Heart right ventricle (tissue), 16 donors: Measurements from ENCODE around the gene NUDT1. TPM values are rescaled to one million over a fixed set of nuclear protein-coding genes. Genes with fewer than 3 reads are reported as not detected.

ENCODE experiments used
- ATAC-seq, 8 donors: fragments of 200-7000 bp; cut with Tn5 transposase; one replicate each; pipeline ENCODE4 v1.9.1; 2020; ENCODE audit warnings: mild to moderate bottlenecking in 8 of 8, moderate library complexity in 8 of 8, moderate number of reproducible peaks in 1 of 8
- DNase-seq, 2 donors: peaks; one replicate each; pipeline ENCODE4 v3.0.0-alpha.2; 2020
- H3K27ac ChIP-seq, 10 donors: fragments of 200-600 bp; sonication (generic) in 2 of 10; one replicate each; pipeline versions ENCODE4 v1.5.0 to v1.8.0; 2020 to 2022; ENCODE audit warnings: mild to moderate bottlenecking in 3 of 10
- H3K27me3 ChIP-seq, 7 donors: fragments of 200-600 bp; one replicate each; pipeline ENCODE4 v1.8.0; 2021 to 2022; ENCODE audit warnings: mild to moderate bottlenecking in 2 of 7
- H3K36me3 ChIP-seq, 9 donors: fragments of 200-600 bp; sonication (generic) in 1 of 9; one replicate each; pipeline versions ENCODE4 v1.5.0 to v1.8.0; 2020 to 2022; ENCODE audit warnings: mild to moderate bottlenecking in 2 of 9
- H3K4me1 ChIP-seq, 9 donors: fragments of 200-600 bp; sonication (generic) in 1 of 9; one replicate each; pipeline versions ENCODE4 v1.5.0 to v1.8.0; 2020 to 2022; ENCODE audit warnings: mild to moderate bottlenecking in 4 of 9
- H3K4me3 ChIP-seq, 10 donors: fragments of 200-600 bp; sonication (generic) in 2 of 10; one replicate each; pipeline versions ENCODE4 v1.5.0 to v1.8.0; 2020 to 2022; ENCODE audit warnings: mild to moderate bottlenecking in 7 of 10, moderate library complexity in 2 of 10
- H3K9me3 ChIP-seq, 11 donors: fragments of 200-600 bp in 10 of 11; sonication (generic) in 2 of 11; one replicate each; pipeline versions ENCODE4 v1.5.0 to v1.8.0; 2013 to 2022; ENCODE audit warnings: mild to moderate bottlenecking in 2 of 11, control low read depth in 1 of 11, moderate library complexity in 1 of 11
- CTCF ChIP-seq, 9 donors: fragments of 200-600 bp; sonication (generic) in 2 of 9; IDR thresholded peaks; one replicate each; pipeline versions ENCODE4 v1.5.0 to v1.8.0; 2021 to 2022; ENCODE audit warnings: antibody characterized with exemption in 9 of 9, mild to moderate bottlenecking in 5 of 9, moderate library complexity in 1 of 9
- WGBS, 2 donors: extraction: QIAGEN DNeasy Blood & Tissue Kit; methylation state at CpG; one replicate each; pipeline ENCODE4 v1.1.7; 2013; ENCODE audit warnings: inconsistent platforms in 1 of 2; 5-methylcytosine and 5-hydroxymethylcytosine counted together
- intact Hi-C, 10 donors: fragments of 100-400 bp; cut with DNase I; formaldehyde crosslinking; loops; one replicate each; pipeline versions ENCODE4 v1.11.1 to v1.14.2; 2022
- polyA plus RNA-seq, 2 donors: library from polyadenylated mRNA; stranded (reverse); fragments of 200-250 nt; gene quantifications; one replicate each; pipeline ENCODE4 v1.2.3, GENCODE V29; 2013
- total RNA-seq, 10 donors: library from RNA; stranded (reverse); fragmentation: NEBNext Ultra II Directional in 3 of 10; extraction: Animal tissue kit (Norgen Biotek cat#: 25700) in 3 of 10; gene quantifications; one replicate each; pipeline versions ENCODE4 v1.2.1 to v1.2.4, GENCODE V29; 2021 to 2023
- donor health status: Arrhythmogenic right ventricular cardiomyopathy.
- donor health status: ischemic (EF 13 %, LVEDD 7.1; RV severe dilation, severe dysfunction).
- donor health status: healthy with polysubstance abuse.
- donor health status: DM: no; HTN: yes; CAD: no.
- donor health status: DM: no; HTN: no; CAD: no.
- donor health status: ischemic (EF 25% LVEDD 6.9; RV normal size, moderate dysfunction).
- donor health status: ischemic (EF 25% LVEDD 5.7; RV mildly dilated, moderate dysfunction).
- donor health status: healthy.
- donor health status: DM: yes; HTN: yes; CAD: no.
- donor health status: Ischemic cardiomyopathy.
- donor health status: ischemic (EF 35%, LVEDD 5.7; RV mildly dilated, moderate dysfunction).
- donor health status: nonischemic (EF 11% LVEDD 7.7; RV severe dilation, severe dysfunction).
- donor health status: DM: yes; HTN: yes; CAD: no.
- donor health status: PGD.
- donor health status: ischemic (EF 29% LVEDD 5.4; RV normal size, mild dysfunction).
- donor health status: nonischemic (EF 23%, LVEDD 6.1; RV moderate dilation, normal function).

NUDT1 gene
- total and polyA plus RNA-seq, 12 donors = 7.7 to 35.8 (median 12.8) TPM

- peaks cover 0 to 26% (median 9%) of the 10 kb centered on the region in 9 donors for H3K4me1 ChIP-seq
- no peak overlapping the region for H3K4me3 ChIP-seq
- no peak for TF ChIP-seq CTCF (IDR thresholded peaks at IDR 0.05)
- peaks cover 0 to 3% (median 0%) of the 10 kb centered on the region in 11 donors for H3K9me3 ChIP-seq
- intact Hi-C loops = loop anchor here in 1 of 10 donors (10.0 kb wide), 1 partner anchor 644 kb away; the partner anchor contains the start of gene PSMG3
- ATAC-seq (no peak), DNase-seq (no peak)
- WGBS, 2 donors = 94% methylated on average over 9 of the region's 9 CpGs
- no peak overlapping the region for H3K27ac ChIP-seq
- H3K27me3 ChIP-seq = no peaks in the 10 kb centered on the region
- H3K36me3 ChIP-seq = peaks cover 0 to 95% (median 28%) of the 10 kb centered on the region in 9 donors
These were observed 23.6 kb upstream of the NUDT1 start for GRCh38 chr7:2218444-2218785.

GRCh38 chr7:2219136-2219535 is 22.9 kb upstream of the NUDT1 start:
- Histone ChIP-seq H3K4me1 (peaks cover 0 to 19% (median 6%) of the 10 kb centered on the region in 9 donors), H3K9me3 (peaks cover 0 to 3% (median 0%) of the 10 kb centered on the region in 11 donors), H3K27me3 (no peaks in the 10 kb centered on the region), H3K27ac (no peak overlapping the region), H3K36me3 (peaks cover 0 to 95% (median 28%) of the 10 kb centered on the region in 9 donors), H3K4me3 (no peak overlapping the region)
- WGBS, 2 donors = 90 to 95% methylated on average over 15 of the region's 15 CpGs
- intact Hi-C loops = loop anchor here in 1 of 10 donors (10.0 kb wide), 1 partner anchor 644 kb away; the partner anchor contains the start of gene PSMG3
- no peak for TF ChIP-seq CTCF (IDR thresholded peaks at IDR 0.05)
- no peak for ATAC-seq
- DNase-seq = no peak

GRCh38 chr7:2219606-2220005 is 22.4 kb upstream of the NUDT1 start:
- H3K36me3 ChIP-seq = peaks cover 0 to 95% (median 28%) of the 10 kb centered on the region in 9 donors
- peaks cover 0 to 14% (median 2%) of the 10 kb centered on the region in 9 donors for H3K4me1 ChIP-seq
- 97% methylated on average over 8 of the region's 8 CpGs for WGBS, 2 donors
- intact Hi-C loops = loop anchor here in 1 of 10 donors (10.0 kb wide), 1 partner anchor 645 kb away; the partner anchor contains the start of gene PSMG3
- no peak overlapping the region for H3K4me3 ChIP-seq
- ATAC-seq (no peak), DNase-seq (no peak)
- peaks cover 0 to 3% (median 0%) of the 10 kb centered on the region in 11 donors for H3K9me3 ChIP-seq
- no peak for TF ChIP-seq CTCF (IDR thresholded peaks at IDR 0.05)
- H3K27me3 ChIP-seq = no peaks in the 10 kb centered on the region
- H3K27ac ChIP-seq = no peak overlapping the region

- ATAC-seq (peak in 1 of 8 donors; percentile 8), DNase-seq (no peak)
- Histone ChIP-seq H3K4me1 (peaks cover 0 to 15% (median 0%) of the 10 kb centered on the region in 9 donors), H3K27me3 (no peaks in the 10 kb centered on the region), H3K36me3 (peaks cover 0 to 95% (median 28%) of the 10 kb centered on the region in 9 donors), H3K9me3 (peaks cover 0 to 3% (median 0%) of the 10 kb centered on the region in 11 donors), H3K27ac (no peak overlapping the region), H3K4me3 (no peak overlapping the region)
- intact Hi-C loops = no loop called here
- 95 to 96% methylated on average over 19 of the region's 19 CpGs for WGBS, 2 donors
- no peak for TF ChIP-seq CTCF (IDR thresholded peaks at IDR 0.05)
These were observed 22.0 kb upstream of the NUDT1 start for GRCh38 chr7:2220030-2220429.
